Neutrophil (primary cell): ENCODE data around the gene RPL10A.

Experiments
- H3K27ac ChIP-seq: fragments of 200-600 bp; sonication (generic); 2 replicates; pipeline ENCODE4 v1.5.1; 2016; ENCODE audit warnings: mild to moderate bottlenecking, moderate library complexity
- H3K27me3 ChIP-seq: fragments of 200-600 bp; sonication (generic); 2 replicates; pipeline ENCODE4 v1.6.0; 2016; ENCODE audit warnings: mild to moderate bottlenecking
- H3K36me3 ChIP-seq: fragments of 200-600 bp; sonication (generic); 2 replicates; pipeline ENCODE4 v1.5.1; 2017
- H3K4me1 ChIP-seq, 2 experiments: fragments of 200-600 bp in 1 of 2; sonication (generic) in 1 of 2; 1 replicate in 1 of 2; 2 replicates in 1 of 2; pipeline versions ENCODE4 v1.5.1 to v1.6.1; 2013 to 2016; ENCODE audit warnings: low read depth in 1 of 2, low read length in 1 of 2, mild to moderate bottlenecking in 1 of 2, moderate library complexity in 1 of 2; ENCODE audit not compliant: control insufficient read depth in 1 of 2, insufficient read depth in 1 of 2
- H3K4me3 ChIP-seq, 2 experiments: fragments of 200-600 bp in 1 of 2; sonication (generic) in 1 of 2; 1 replicate in 1 of 2; 2 replicates in 1 of 2; pipeline ENCODE4 v1.5.1; 2013 to 2016; ENCODE audit warnings: low read depth in 1 of 2, low read length in 1 of 2, mild to moderate bottlenecking in 1 of 2, moderate library complexity in 1 of 2
- H3K9me3 ChIP-seq: fragments of 200-600 bp; sonication (generic); 2 replicates; pipeline ENCODE4 v1.5.1; 2016
- TF ChIP-seq, protein P1 (sequence below): fragments of 200-600 bp; sonication (generic); IDR thresholded peaks from 2 replicates; pipeline ENCODE4 v1.5.1; 2016; ENCODE audit warnings: antibody characterized with exemption

RPL10A gene

DNA sequence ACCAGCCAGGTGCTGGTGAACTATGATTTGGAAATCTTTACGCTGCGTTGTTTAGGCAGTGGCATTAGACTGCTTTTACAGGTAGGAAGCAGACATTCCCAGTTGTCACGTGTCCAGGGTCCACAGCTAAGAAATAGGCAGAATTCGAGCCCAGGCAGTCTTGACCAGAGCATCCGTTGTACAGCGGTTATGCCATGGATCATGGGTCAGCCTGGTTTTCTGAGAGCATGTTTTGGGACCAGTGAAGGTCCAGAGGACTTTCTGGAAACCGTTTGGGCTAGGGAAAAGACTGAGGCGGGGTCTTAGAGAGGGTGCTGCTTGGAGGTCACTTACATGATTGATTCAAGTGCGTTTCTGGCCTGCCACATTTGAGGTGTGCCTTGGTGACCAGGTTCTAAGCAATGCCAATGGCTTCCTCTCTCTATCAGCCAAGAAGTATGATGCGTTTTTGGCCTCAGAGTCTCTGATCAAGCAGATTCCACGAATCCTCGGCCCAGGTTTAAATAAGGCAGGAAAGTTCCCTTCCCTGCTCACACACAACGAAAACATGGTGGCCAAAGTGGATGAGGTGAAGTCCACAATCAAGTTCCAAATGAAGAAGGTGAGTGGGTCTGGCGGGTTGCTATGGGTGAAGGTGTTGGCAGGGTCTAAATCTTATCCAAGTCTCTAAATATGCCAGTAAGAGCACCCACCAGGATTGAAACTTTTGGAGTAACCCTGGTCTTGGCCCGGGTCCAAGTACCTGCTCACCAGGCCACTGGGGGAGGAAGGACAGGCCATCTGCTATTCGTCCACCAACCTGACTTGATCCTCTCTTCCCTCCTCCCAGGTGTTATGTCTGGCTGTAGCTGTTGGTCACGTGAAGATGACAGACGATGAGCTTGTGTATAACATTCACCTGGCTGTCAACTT, 1.8 kb downstream of the RPL10A start:
- Histone ChIP-seq H3K4me3 (no peak overlapping the region), H3K27me3 (no peaks in the 10 kb centered on the region), H3K27ac (no peak overlapping the region), H3K9me3 (no peaks in the 10 kb centered on the region), H3K36me3 (no peaks in the 10 kb centered on the region), H3K4me1 (peaks cover 19 to 22% of the 10 kb centered on the region in 2 experiments)
- TF ChIP-seq, protein P1, sequence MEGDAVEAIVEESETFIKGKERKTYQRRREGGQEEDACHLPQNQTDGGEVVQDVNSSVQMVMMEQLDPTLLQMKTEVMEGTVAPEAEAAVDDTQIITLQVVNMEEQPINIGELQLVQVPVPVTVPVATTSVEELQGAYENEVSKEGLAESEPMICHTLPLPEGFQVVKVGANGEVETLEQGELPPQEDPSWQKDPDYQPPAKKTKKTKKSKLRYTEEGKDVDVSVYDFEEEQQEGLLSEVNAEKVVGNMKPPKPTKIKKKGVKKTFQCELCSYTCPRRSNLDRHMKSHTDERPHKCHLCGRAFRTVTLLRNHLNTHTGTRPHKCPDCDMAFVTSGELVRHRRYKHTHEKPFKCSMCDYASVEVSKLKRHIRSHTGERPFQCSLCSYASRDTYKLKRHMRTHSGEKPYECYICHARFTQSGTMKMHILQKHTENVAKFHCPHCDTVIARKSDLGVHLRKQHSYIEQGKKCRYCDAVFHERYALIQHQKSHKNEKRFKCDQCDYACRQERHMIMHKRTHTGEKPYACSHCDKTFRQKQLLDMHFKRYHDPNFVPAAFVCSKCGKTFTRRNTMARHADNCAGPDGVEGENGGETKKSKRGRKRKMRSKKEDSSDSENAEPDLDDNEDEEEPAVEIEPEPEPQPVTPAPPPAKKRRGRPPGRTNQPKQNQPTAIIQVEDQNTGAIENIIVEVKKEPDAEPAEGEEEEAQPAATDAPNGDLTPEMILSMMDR = no peak

DNA sequence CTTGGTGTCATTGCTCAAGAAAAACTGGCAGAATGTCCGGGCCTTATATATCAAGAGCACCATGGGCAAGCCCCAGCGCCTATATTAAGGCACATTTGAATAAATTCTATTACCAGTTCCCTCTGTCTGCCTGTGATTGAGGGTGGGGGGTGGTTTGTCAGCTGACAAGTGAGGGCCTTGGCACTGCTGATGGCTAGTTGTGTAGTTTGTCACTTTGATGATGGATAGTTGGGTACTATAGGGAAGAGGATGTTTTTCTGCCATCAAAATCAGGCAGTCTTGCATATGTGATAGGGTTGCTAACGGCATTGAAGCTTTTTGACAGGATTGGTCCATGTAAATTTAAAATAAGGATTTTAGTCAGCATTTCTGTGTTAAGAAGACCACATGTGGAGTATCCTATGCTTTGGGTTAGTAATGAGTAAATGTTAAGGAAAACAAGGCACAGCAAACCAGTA, 2.5 kb downstream of the RPL10A start:
- Histone ChIP-seq H3K36me3 (no peaks in the 10 kb centered on the region), H3K27ac (no peak overlapping the region)

DNA sequence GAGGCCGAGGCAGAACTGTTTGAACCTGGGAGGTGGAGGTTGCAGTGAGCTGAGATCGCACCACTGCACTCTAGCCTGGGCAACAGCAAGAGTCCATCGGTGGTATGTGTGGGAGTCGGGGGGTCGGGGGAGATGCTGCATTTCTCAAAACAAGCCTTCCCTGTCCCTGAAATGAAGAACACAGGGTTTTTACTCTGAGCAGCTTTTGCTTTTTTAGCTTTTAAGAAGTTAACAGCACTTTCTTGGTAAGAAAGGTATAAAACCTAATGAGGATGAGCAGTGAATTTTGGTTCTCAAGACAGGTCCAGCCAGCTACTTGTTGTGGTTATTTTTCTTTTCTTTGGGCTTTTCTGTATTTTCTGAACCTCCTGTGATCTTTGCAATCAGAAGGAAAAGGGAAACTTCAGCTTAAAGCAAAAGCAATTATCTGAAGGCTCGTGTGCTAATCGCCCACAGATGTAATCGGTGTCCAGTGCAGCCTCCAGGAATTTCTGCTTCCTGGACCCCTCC, 3.7 kb downstream of the RPL10A start:
- H3K27me3 ChIP-seq = no peaks in the 10 kb centered on the region
- no peak overlapping the region for H3K4me3 ChIP-seq
- no peaks in the 10 kb centered on the region for H3K36me3 ChIP-seq
- no peak overlapping the region for H3K27ac ChIP-seq
- peaks cover 19 to 22% of the 10 kb centered on the region in 2 experiments for H3K4me1 ChIP-seq
- TF ChIP-seq, protein P1 = no peak
- H3K9me3 ChIP-seq = no peaks in the 10 kb centered on the region

More for the DNA sequence above, 2.5 kb downstream of the RPL10A start:
- Histone ChIP-seq H3K9me3 (no peaks in the 10 kb centered on the region), H3K27me3 (no peaks in the 10 kb centered on the region), H3K4me1 (peaks cover 19 to 22% of the 10 kb centered on the region in 2 experiments), H3K4me3 (no peak overlapping the region)
- TF ChIP-seq, protein P1 = no peak

DNA sequence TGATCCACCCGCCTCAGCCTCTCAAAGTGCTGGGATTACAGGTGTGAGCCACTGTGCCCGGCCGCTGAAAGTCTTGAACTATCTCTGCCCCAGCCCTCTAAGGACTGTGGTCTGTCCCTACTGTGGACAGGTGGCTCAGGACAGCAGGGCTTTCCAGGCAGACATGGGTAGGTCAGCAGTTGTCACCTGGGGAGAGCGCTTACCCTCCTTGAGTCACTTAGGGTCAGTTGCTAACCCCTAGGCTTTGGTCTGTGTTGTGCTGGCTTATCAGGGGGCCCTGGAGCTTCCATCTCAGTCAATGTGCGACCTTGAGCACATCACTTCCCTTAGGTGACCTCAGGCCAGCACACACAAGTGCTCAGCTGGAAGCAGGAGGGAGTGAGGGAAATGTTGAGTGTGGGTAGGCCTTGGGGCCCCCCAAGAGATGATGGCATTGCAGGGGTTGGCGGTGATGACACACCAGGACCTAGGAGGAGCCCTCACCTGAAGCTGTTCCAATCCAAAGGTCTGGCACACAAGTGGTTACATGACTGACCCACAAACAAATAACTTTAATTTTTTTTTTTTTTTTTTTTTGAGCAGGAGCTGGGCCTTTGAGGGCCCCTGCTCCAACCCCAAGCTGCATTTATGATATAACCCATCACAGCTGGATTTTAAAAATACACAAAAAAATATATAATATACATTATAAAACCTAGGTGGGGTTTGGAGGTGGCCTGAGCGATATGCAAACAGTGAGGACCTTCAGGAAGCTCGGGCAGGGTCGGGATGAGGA, 5.1 kb downstream of the RPL10A start:
- TF ChIP-seq, protein P1 = no peak
- no peaks in the 10 kb centered on the region for H3K27me3 ChIP-seq
- H3K36me3 ChIP-seq = no peaks in the 10 kb centered on the region
- no peak overlapping the region for H3K27ac ChIP-seq
- no peak overlapping the region for H3K4me3 ChIP-seq
- H3K4me1 ChIP-seq = peaks cover 13 to 14% of the 10 kb centered on the region in 2 experiments
- H3K9me3 ChIP-seq = no peaks in the 10 kb centered on the region

DNA sequence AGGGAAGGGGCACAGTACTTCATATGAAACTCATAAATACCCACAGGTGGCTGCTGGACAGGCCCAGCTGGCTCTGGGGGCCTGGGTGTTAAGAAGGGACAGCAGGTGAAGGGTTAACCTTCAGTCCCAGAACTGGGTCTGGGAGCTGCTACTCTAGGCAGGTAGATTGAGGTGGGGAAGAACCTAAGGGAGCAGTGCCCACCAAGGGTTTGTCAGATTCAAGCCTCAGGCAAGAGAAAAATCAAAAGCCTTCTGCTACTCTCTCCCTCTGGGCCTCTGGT, 5.6 kb downstream of the RPL10A start:
- Histone ChIP-seq H3K9me3 (no peaks in the 10 kb centered on the region), H3K27ac (no peak overlapping the region), H3K4me3 (no peak overlapping the region), H3K27me3 (no peaks in the 10 kb centered on the region), H3K4me1 (peaks cover 10 to 11% of the 10 kb centered on the region in 2 experiments), H3K36me3 (no peaks in the 10 kb centered on the region)
- TF ChIP-seq, protein P1 = no peak
